NCI-H526 (cell line): ENCODE data around the gene DUSP18.
"Not testable (repeated sequence)": the region's sequence is repeated elsewhere in the genome, so short reads cannot be mapped to it uniquely, and the experiment has no call there.

Experiments used
- DNase-seq, 2 experiments: peaks; one replicate each; lab custom pipeline; 2025; lab: John Stamatoyannopoulos, UW

Gene DUSP18

GRCh38 chr22:30640361-30640760 lies 27.3 kb downstream of the DUSP18 start:
- DNase-seq = no peak

DNA sequence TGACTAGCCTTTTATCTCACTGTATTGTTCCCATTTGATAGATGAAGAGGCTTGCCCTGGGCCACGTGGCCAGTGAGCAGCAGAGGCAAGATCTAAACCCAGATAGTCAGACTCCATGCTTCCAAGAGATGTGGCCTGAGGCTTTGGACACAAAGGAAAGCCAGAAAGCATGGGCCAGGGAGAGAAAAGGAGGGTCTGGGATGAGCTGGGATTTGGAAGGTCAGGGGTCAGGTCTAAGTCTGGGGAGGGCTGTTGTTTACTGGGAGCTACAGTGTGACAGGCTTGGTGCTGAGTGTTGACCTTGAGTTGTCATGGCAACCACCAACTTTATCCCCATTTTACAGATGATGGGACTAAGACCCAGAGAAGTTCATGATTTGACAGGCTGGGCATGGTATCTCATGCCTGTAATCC lies 30.0 kb downstream of the DUSP18 start:
- DNase-seq = no peak

DNA sequence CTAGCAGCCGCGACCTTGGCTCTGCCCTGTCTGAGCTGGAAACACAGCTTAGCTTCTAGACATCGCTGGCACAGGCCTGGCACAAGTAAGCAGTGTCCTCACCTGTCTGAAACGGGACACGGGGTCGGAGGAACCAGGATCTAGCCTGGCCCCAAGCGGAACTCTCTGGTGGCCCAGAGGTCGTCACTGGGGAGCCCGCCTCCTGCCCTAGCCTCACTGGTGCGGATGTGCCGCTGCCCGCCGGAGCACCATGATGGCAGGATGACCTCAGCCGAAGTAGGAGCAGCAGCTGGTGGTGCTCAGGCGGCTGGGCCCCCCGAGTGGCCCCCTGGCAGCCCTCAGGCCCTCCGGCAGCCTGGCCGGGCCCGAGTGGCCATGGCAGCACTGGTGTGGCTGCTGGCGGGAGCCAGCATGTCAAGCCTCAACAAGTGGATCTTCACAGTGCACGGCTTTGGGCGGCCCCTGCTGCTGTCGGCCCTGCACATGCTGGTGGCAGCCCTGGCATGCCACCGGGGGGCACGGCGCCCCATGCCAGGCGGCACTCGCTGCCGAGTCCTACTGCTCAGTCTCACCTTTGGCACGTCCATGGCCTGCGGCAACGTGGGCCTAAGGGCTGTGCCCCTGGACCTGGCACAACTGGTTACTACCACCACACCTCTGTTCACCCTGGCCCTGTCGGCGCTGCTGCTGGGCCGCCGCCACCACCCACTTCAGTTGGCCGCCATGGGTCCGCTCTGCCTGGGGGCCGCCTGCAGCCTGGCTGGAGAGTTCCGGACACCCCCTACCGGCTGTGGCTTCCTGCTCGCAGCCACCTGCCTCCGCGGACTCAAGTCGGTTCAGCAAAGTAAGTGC lies 31.2 kb downstream of the DUSP18 start:
- peak in 1 of 2 experiments; percentile 60 for DNase-seq

DNA sequence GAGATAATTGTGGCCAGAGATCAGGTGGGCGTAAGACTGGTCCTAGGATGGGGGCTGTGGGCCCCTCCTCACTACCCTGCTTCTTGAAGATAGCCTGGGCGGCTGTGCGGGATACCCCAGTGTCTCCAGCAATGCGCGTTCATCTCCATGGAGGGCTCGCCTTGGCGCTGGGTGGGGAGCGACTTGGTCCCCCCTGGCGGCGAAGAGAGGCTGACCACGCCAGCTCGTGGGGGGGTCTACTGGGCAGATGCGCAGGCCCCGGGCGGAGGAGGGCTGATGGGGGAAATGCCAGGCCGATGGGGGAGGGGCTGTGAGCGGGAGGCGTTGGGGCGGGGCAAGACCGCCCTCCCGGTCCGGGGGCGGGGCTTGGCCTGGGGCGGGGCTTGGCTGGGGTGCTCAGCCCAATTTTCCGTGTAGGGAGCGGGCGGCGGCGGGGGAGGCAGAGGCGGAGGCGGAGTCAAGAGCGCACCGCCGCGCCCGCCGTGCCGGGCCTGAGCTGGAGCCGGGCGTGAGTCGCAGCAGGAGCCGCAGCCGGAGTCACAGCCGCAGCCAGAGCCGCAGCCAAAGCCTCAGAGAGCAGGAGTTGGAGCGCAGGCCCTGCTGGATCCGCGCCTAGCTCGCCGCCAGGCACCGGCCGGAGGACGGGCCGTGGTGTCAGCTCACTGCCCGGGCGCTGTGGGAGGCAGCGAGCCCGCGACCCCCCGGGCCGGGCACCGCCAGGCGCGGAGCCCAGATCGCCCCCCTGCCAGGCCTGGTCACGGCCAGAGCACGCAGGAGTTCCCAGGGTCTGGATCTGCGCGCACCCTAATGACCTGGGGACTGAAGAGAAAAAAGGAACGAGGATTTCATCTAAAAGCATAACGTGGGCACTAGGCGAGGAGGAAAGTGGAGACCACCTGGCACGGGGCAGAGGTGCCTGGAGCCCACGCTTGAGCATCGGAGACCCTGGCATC lies 32.1 kb downstream of the DUSP18 start, which contains the start of gene SLC35E4:
Gene SLC35E4, plus strand, starts transcription at position 509 of the 953 bp plus-strand sequence. CDS start 670 bp downstream, outside the sequence.
- peak; percentile 70 to 96 for DNase-seq

DNA sequence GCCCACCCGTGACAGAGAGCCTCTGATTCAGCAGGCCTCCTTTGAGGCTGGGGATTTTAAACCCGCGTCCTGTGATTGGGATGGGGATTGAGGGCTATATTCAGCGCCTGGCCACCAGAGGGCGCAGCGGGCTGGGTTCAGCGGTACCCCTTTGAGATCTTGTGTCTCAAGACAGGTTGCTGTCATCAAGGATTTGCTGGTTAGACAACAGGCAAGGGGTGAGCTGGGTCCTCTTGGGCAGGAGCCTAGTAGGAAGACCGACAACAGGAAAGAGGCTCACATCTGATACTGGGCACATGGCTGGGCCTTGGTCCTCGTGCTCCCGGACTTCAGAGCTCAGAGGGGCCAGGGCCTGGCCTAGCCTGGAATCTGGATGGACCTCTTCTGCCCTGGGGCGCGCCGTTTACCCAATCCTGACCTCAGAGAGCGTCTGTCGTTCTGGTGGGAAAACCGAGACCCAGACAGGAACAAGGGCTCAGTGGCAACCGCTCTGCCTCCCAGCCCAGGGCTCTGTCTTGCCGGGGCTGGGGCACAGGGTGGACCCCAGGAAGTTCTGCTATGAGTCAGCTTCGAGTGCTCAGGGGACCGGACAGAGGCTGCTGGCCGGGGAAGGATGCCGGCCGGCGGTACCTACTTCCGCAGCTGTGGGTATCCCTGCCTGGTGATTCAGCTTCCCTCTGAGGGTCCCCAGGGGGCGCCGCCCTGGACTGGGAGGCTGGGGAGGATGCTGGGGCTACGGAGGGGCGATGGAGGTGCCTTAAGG lies 33.0 kb downstream of the DUSP18 start:
- DNase-seq = peak; percentile 84 to 90

DNA sequence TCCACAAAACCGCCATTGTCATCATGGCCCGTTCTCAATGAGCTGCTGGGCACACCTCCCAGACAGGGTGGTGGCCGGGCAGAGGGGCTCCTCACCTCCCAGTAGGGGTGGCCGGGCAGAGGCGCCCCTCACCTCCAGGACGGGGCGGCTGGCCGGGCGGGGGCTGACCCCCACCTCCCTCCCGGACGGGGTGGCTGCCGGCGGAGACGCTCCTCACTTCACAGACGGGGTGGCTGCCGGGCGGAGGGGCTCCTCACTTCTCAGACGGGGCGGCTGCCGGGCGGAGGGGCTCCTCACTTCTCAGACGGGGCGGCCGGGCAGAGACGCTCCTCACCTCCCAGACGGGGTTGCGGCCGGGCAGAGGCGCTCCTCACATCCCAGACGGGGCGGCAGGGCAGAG lies 36.2 kb downstream of the DUSP18 start:
- DNase-seq = not testable (repeated sequence)

GRCh38 chr22:30628491-30628890 lies 39.2 kb downstream of the DUSP18 start:
- DNase-seq = no peak

DNA sequence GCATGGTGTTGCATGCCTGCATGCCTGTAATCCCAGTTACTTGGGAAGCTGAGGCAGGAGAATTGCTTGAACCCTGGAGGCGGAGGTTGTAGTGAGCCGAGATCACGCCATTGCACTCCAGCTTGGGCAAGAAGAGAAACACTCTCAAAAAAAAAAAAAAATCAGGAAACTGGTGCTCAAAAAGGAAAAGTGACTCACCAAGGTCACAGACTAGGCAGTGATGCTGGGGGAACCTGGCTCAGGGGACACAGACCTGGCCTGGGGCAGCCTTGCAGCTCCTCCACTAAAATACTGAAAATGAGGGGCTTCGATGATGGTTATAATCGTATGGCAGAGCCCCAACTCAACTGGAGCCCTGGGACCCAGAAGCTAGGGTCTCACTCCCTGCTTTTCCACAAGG lies 40.2 kb downstream of the DUSP18 start:
- DNase-seq = no peak

DNA sequence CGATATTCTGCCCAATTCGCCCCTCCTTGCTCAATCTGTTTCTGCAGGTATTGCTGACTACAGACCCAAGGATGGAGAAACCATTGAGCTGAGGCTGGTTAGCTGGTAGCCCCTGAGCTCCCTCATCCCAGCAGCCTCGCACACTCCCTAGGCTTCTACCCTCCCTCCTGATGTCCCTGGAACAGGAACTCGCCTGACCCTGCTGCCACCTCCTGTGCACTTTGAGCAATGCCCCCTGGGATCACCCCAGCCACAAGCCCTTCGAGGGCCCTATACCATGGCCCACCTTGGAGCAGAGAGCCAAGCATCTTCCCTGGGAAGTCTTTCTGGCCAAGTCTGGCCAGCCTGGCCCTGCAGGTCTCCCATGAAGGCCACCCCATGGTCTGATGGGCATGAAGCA lies 41.3 kb downstream of the DUSP18 start:
- DNase-seq = no peak

GRCh38 chr22:30619909-30620308 lies 47.8 kb downstream of the DUSP18 start:
- DNase-seq = not testable (repeated sequence)

GRCh38 chr22:30617819-30618218 lies 49.9 kb downstream of the DUSP18 start:
- DNase-seq = no peak

DNA sequence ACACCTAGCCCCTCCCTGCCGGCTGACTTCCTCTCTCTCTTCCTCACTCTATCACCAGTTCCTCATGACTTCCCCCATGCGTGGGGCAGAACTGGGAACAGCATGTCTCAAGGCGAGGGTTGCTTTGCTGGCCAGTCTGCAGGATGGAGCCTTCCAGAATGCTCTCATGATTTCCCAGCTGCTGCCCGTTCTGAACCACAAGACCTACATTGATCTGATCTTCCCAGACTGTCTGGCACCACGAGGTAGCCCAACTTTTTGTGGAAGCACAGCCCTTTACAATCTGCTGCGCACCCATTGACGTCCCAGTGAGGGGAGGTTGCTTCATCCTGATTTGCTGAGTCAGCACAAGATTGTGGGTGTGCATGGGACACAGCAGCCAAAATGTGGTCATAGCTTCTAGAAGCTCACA lies 52.1 kb downstream of the DUSP18 start:
- DNase-seq = no peak

GRCh38 chr22:30614879-30615278 lies 52.8 kb downstream of the DUSP18 start:
- DNase-seq = no peak

GRCh38 chr22:30614268-30614667 lies 53.4 kb downstream of the DUSP18 start:
- no peak for DNase-seq

GRCh38 chr22:30612789-30613188 lies 54.9 kb downstream of the DUSP18 start:
- DNase-seq = no peak
